Chondrocyte (in vitro differentiated cells): ENCODE results near the gene RRAS2. TPM values are rescaled to one million over a fixed set of nuclear protein-coding genes. Genes with fewer than 3 reads are reported as not detected.

Experiments
- DNase-seq: peaks from one replicate; pipeline ENCODE4 v3.0.0; 2021; ENCODE audit warnings: mixed read lengths, low spot score
- H3K27ac Mint-ChIP-seq: one replicate; pipeline ENCODE4 v1.8.0; 2021; ENCODE audit warnings: mild to moderate bottlenecking, moderate library complexity, mixed read lengths; ENCODE audit not compliant: unreplicated experiment
- H3K27me3 Mint-ChIP-seq: 2 replicates; pipeline ENCODE4 v1.8.0; 2021; ENCODE audit warnings: low read depth, mixed read lengths
- H3K36me3 Mint-ChIP-seq: 2 replicates; pipeline ENCODE4 v1.8.0; 2021; ENCODE audit warnings: low read depth, mixed read lengths
- H3K4me1 Mint-ChIP-seq: 2 replicates; pipeline ENCODE4 v1.8.0; 2021; ENCODE audit warnings: low read depth, mild to moderate bottlenecking, mixed read lengths
- H3K4me3 Mint-ChIP-seq: one replicate; pipeline ENCODE4 v1.8.0; 2021; ENCODE audit warnings: mild to moderate bottlenecking, moderate library complexity, mixed read lengths; ENCODE audit not compliant: unreplicated experiment
- H3K9me3 Mint-ChIP-seq: 2 replicates; pipeline ENCODE4 v1.8.0; 2021; ENCODE audit warnings: low read depth, mixed read lengths
- CTCF ChIP-seq: fragments of 200-600 bp; sonication (generic); IDR thresholded peaks from 2 replicates; pipeline ENCODE4 v1.5.0; 2021; ENCODE audit warnings: antibody characterized with exemption, mild to moderate bottlenecking, moderate library complexity
- total RNA-seq: library from RNA; stranded (reverse); gene quantifications from 3 replicates; pipeline ENCODE4 v1.2.1, GENCODE V29; 2021

Gene RRAS2
- total RNA-seq, 1 donor from 2014 or later, result 74.1 TPM

GRCh38 chr11:14251754-14252153 lies 107.2 kb downstream of the RRAS2 start:
- Mint-ChIP-seq H3K4me3 (no peak overlapping the region), H3K36me3 (no peaks in the 10 kb centered on the region), H3K4me1 (no peaks in the 10 kb centered on the region), H3K27ac (no peak overlapping the region), H3K27me3 (peaks cover 30% of the 10 kb centered on the region), H3K9me3 (no peaks in the 10 kb centered on the region)
- no peak for TF ChIP-seq CTCF
- no peak for DNase-seq

GRCh38 chr11:14249121-14249963 lies 109.6 kb downstream of the RRAS2 start:
- Mint-ChIP-seq H3K27ac (no peak overlapping the region), H3K36me3 (no peaks in the 10 kb centered on the region), H3K4me3 (no peak overlapping the region), H3K4me1 (no peaks in the 10 kb centered on the region), H3K9me3 (no peaks in the 10 kb centered on the region), H3K27me3 (peaks cover 40% of the 10 kb centered on the region)
- DNase-seq, result no peak
- peak; percentile 97 for TF ChIP-seq CTCF

- Mint-ChIP-seq H3K27me3 (peaks cover 46% of the 10 kb centered on the region), H3K9me3 (no peaks in the 10 kb centered on the region), H3K27ac (no peak overlapping the region), H3K4me3 (no peak overlapping the region), H3K4me1 (no peaks in the 10 kb centered on the region), H3K36me3 (no peaks in the 10 kb centered on the region)
- DNase-seq, result no peak
- no peak for TF ChIP-seq CTCF
Measured at GRCh38 chr11:14248580-14248981, 110.4 kb downstream of the RRAS2 start.

GRCh38 chr11:14245444-14245843 lies 113.5 kb downstream of the RRAS2 start:
- Mint-ChIP-seq H3K4me3 (no peak overlapping the region), H3K27ac (no peak overlapping the region), H3K36me3 (no peaks in the 10 kb centered on the region), H3K9me3 (no peaks in the 10 kb centered on the region), H3K27me3 (peaks cover 53% of the 10 kb centered on the region), H3K4me1 (no peaks in the 10 kb centered on the region)
- no peak for TF ChIP-seq CTCF
- DNase-seq, result no peak

GRCh38 chr11:14244926-14245325 lies 114.1 kb downstream of the RRAS2 start:
- no peak for TF ChIP-seq CTCF
- Mint-ChIP-seq H3K4me1 (no peaks in the 10 kb centered on the region), H3K4me3 (no peak overlapping the region)

More at GRCh38 chr11:14244926-14245325, 114.1 kb downstream of the RRAS2 start:
- no peaks in the 10 kb centered on the region for H3K36me3 Mint-ChIP-seq
- H3K27ac Mint-ChIP-seq, result no peak overlapping the region
- no peak for DNase-seq
- no peaks in the 10 kb centered on the region for H3K9me3 Mint-ChIP-seq
- H3K27me3 Mint-ChIP-seq, result peaks cover 53% of the 10 kb centered on the region
